ENCODE data around the gene CCND1. TPM values are rescaled to one million over a fixed set of nuclear protein-coding genes. Genes with fewer than 3 reads are reported as not detected.

Gene CCND1
- total RNA-seq, 1 donor from 2014 or later = 28.1 TPM

DNA sequence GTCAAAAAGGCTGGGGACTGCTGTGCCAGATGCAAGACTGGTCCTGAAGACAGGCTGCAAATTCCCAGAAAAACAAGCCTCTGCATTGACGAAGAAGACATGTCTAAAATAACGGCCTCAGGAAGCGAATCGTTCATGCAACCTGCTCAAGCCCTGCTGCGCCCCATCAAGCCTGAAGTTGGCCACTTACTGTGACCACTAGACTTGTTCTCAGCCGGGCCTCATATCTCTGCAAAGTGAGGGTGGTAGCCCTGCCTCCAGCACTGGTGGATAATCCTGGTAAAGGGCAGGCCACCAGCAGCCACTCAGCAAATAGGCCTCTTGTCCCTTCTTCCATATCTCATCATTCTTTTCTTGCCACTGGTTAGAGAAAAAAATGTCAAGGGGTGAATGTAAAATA is 22.4 kb downstream of the CCND1 start:
- Mint-ChIP-seq H3K27me3 (ENCODE audit: insufficient read depth) (no peaks in the 10 kb centered on the region), H3K27ac (no peak overlapping the region), H3K4me3 (no peak overlapping the region), H3K9me3 (no peaks in the 10 kb centered on the region), H3K36me3 (ENCODE audit: low read depth) (peaks cover 11% of the 10 kb centered on the region), H3K4me1 (ENCODE audit: low read depth) (no peaks in the 10 kb centered on the region)
- DNase-seq (ENCODE audit: low spot score) = no peak
- intact Hi-C loops (cut with micrococcal nuclease) = no loop called here

DNA sequence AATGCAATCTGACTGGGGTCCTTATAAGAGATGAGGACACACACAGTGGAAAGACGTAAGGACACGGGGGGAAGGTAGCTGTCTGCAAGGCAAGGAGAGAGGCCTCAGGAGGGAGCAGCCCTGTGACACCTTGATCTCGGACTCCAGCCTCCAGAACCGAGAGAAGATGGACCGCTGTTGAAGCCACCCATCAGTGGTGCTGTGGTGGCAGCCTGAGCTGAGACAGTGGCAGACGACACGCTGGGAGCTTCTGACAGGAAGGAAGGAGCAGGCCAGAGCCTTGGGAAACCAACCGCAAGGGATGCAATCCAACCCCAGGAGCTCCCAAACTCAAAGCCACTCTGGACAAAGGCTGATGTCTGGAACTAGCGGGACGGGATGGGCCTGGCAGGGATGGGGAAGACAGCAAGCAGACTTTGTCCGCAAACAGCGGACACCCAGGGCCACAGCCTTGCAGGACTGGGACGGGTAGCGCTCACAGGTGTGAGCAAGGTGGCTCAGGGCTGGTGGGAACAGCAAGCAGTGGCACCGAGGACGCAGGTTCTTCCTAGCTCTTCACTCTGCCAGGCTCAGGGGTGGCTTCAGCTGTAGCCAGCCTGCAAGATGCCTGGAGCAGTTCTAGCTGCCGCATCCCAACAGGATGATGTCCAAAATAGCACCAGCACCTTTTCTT is 23.3 kb downstream of the CCND1 start:
- no peak for DNase-seq (ENCODE audit: low spot score)
- Mint-ChIP-seq H3K27ac (no peak overlapping the region), H3K9me3 (no peaks in the 10 kb centered on the region), H3K36me3 (ENCODE audit: low read depth) (peaks cover 14% of the 10 kb centered on the region), H3K4me3 (no peak overlapping the region), H3K4me1 (ENCODE audit: low read depth) (no peaks in the 10 kb centered on the region), H3K27me3 (ENCODE audit: insufficient read depth) (no peaks in the 10 kb centered on the region)
- intact Hi-C loops (cut with micrococcal nuclease) = no loop called here

DNA sequence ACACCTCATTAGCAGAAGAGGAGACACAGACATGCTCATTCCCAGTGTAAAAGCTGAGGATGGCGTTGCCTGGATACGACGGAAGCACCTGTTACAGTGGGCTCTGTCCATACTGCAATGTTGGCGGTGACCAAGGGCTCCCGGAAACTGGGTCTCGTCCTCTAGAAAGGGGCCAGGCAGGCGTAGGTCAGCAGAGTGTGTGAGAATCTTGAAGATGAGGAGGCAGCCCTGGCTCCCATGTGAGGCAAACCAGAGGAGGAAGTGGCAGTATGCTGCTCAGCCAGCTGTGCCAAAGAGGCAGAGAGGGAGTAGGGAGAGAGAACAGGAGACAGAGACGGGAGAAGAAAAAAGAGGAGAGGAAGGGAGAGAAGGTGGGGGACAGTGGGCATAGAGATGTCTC is 23.9 kb downstream of the CCND1 start:
- intact Hi-C loops (cut with micrococcal nuclease) = no loop called here
- Mint-ChIP-seq H3K27me3 (ENCODE audit: insufficient read depth) (no peaks in the 10 kb centered on the region), H3K36me3 (ENCODE audit: low read depth) (peaks cover 14% of the 10 kb centered on the region), H3K9me3 (no peaks in the 10 kb centered on the region), H3K27ac (no peak overlapping the region), H3K4me1 (ENCODE audit: low read depth) (peaks cover under 1% of the 10 kb centered on the region), H3K4me3 (no peak overlapping the region)
- DNase-seq (ENCODE audit: low spot score) = no peak

DNA sequence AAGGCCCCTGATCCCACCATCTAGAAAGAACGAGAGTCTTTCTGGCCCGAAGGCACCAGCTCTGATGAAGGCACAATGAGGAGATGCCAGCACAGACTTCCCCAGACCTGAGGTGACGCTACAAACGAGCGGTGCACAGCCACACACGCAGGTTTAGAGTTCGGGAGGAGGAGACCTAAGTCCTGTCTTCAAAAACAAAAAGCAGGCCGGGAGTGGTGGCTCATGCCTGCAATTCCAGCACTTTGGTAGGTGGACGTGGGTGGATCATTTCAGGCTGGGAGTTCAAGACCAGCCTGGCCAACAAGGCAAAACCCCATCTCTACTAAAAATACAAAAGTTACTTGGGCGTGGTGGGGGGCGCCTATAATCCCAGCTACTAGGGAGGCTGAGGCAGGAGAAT is 24.7 kb downstream of the CCND1 start:
- no peak overlapping the region for H3K4me3 Mint-ChIP-seq
- no peaks in the 10 kb centered on the region for H3K27me3 Mint-ChIP-seq (ENCODE audit: insufficient read depth)
- H3K4me1 Mint-ChIP-seq (ENCODE audit: low read depth) = peaks cover 7% of the 10 kb centered on the region
- no peak for DNase-seq (ENCODE audit: low spot score)
- peaks cover 21% of the 10 kb centered on the region for H3K36me3 Mint-ChIP-seq (ENCODE audit: low read depth)
- H3K27ac Mint-ChIP-seq = no peak overlapping the region
- no peaks in the 10 kb centered on the region for H3K9me3 Mint-ChIP-seq
- intact Hi-C loops (cut with micrococcal nuclease) = no loop called here

DNA sequence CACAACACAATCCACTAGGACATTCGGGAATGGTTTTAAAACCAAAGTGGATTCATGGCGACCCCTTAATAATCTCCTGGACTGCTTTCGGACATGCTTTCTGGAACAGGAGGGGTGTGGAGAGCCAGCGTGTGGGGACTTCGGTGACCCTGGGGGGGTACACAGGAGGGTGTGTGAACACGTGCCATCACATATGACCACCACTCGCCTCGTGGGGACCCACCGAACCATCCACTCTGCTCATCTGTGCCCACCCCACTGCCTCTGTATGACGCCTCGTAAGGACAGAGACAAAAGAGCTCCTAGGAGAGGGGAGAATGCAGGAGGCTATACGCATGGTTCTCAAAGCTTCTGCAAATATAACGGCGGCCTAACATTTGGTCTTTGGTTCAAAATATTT is 25.3 kb downstream of the CCND1 start:
- Mint-ChIP-seq H3K9me3 (no peaks in the 10 kb centered on the region), H3K36me3 (ENCODE audit: low read depth) (peaks cover 21% of the 10 kb centered on the region), H3K27ac (no peak overlapping the region), H3K4me1 (ENCODE audit: low read depth) (peaks cover 7% of the 10 kb centered on the region), H3K27me3 (ENCODE audit: insufficient read depth) (no peaks in the 10 kb centered on the region), H3K4me3 (no peak overlapping the region)
- intact Hi-C loops (cut with micrococcal nuclease) = no loop called here
- no peak for DNase-seq (ENCODE audit: low spot score)

DNA sequence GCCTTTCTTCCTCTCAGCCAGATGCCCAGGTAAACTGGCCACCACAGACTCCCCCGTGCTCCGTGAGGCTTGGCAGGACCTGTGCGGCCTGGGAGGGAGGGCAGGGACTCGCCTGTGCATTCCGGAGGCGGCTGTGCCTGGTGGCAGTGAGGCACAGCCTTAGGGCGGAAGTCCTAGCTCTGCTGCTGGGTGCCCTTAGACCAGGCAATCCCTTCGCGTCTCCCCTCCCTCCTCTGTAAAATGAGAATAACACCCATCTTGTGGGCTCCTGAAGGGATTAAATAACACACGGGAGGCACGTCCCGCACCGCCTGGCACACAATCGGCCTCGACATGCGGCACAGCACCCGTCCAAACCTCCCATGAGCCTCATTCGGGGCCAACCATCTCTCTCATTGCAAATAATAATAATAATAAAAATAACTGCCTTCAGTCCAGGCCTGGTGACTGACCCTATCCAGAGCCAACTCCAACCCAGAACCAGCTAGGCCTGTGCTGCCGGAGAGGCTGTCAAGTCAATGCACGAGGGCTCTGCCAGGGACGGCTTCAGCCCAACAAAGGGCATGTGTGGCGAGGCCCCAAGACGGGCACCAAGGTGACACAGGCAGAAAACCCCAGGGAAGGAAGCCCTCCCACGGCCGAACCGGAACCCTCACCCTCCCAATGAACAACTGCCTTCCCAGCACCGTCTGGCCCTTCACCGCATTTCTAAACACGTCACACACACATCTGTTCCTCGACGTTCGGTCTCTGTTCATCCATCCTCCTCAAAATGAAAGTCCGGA is 26.0 kb downstream of the CCND1 start:
- intact Hi-C loops (cut with micrococcal nuclease) = no loop called here
- Mint-ChIP-seq H3K27ac (no peak overlapping the region), H3K36me3 (ENCODE audit: low read depth) (peaks cover 26% of the 10 kb centered on the region)

DNA sequence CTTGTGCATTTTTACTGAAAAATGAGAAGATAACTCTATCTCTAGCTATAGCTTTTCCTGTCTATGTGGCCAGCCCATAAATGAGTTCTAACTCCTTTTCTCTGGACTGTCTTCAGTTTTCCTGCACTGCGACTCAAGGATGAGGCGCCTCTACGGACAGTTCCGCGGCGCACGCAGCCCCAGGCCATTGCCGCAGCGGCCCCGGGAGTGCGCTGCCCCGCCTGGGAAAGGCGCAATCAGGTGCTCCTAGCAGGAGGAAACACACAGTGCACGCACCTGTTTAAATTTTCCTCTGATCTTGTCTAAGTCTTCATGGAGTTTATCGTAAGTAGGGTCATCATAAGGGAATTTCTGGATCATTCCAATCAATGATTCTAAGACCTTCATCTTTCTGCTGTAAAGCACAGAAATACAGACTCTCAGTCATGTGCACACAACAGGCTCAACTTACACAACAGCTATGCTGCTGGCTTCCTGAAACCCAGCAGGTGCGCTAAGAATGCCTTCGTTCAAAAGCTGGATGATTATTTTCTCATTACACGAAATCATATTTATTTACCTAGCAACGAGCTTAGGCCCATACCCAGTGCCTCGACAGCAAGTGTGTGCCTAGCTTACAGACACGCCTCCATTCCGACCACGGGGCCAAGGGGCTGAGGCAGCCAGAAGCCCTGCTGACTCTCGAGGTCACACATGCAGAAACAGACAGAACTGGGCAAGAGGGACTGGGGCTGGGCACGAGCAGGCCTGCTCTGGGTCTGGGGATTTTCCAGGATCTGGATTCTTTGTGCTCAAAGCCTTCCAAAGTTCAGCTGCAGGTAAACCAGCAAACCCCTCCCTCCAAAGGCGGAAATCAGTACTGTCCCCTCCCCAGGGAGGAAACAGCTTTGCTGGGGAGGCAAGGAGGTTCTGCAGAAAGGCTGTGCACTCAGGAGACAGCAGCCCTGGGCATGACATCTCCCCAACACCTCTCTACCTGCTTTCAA is 27.0 kb downstream of the CCND1 start:
- DNase-seq (ENCODE audit: low spot score) = no peak
- Mint-ChIP-seq H3K4me3 (no peak overlapping the region), H3K27me3 (ENCODE audit: insufficient read depth) (no peaks in the 10 kb centered on the region), H3K36me3 (ENCODE audit: low read depth) (peaks cover 33% of the 10 kb centered on the region), H3K4me1 (ENCODE audit: low read depth) (peaks cover 8% of the 10 kb centered on the region), H3K27ac (no peak overlapping the region), H3K9me3 (no peaks in the 10 kb centered on the region)
- intact Hi-C loops (cut with micrococcal nuclease) = no loop called here

More for the DNA sequence above, 26.0 kb downstream of the CCND1 start:
- Mint-ChIP-seq H3K9me3 (no peaks in the 10 kb centered on the region), H3K27me3 (ENCODE audit: insufficient read depth) (no peaks in the 10 kb centered on the region), H3K4me3 (no peak overlapping the region), H3K4me1 (ENCODE audit: low read depth) (peaks cover 7% of the 10 kb centered on the region)
- no peak for DNase-seq (ENCODE audit: low spot score)

DNA sequence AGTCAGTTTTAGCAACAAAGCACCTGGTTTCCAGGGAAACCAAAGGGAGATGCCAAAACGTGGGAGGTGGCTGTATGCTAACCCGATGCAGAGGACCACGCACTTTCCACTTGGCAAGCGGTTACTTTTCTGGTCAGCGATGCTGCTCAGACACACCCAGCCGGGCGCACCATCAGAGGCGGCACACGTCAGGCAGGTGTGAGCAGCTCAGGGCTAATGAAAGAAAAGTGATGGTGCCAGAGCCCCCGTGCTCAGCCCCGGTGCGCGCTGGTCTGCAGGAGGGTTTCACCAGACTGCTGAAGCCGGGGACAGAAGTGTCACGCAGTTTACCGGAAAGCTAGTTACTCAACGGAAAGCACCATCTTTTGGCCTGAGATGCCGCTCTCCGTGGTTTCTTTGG is 28.5 kb downstream of the CCND1 start:
- no peaks in the 10 kb centered on the region for H3K27me3 Mint-ChIP-seq (ENCODE audit: insufficient read depth)
- no peak overlapping the region for H3K27ac Mint-ChIP-seq
- H3K36me3 Mint-ChIP-seq (ENCODE audit: low read depth) = peaks cover 36% of the 10 kb centered on the region

DNA sequence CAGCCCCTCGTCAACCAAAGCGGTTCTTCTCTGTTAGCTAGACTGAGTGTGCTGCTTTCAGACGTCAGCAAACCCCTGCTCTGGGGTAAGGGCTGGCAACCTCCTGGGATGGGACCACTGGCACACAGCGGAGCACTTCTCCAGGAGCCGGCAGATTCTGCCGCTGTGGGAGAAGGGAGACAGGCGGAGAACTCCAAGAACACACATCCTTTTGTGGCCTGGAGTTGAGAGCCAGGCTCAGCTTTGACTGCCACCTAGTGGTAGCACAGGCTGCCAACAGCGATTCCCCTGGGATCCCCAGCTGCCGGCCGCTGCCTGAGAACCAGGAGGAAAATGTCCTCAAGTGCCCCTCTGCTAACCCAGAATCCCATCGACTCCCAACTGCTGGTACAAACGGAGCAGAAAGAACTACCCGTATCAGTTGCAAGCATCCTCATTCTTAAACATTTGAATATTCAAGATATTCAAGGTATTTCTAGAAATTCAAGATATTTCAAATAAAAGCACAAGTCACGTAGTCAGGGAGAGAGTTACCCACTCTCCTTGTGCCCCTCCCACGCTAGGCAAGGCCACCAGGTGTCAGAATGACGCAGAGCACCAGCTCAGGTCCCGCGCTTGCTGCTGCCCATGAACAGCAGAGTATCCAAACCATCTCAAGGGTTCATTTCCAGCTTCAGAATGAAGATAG is 29.3 kb downstream of the CCND1 start:
- H3K27ac Mint-ChIP-seq = no peak overlapping the region

More for the DNA sequence above, 28.5 kb downstream of the CCND1 start:
- H3K4me3 Mint-ChIP-seq = no peak overlapping the region
- DNase-seq (ENCODE audit: low spot score) = no peak
- intact Hi-C loops (cut with micrococcal nuclease) = no loop called here
- H3K4me1 Mint-ChIP-seq (ENCODE audit: low read depth) = peaks cover 20% of the 10 kb centered on the region
- no peaks in the 10 kb centered on the region for H3K9me3 Mint-ChIP-seq

DNA sequence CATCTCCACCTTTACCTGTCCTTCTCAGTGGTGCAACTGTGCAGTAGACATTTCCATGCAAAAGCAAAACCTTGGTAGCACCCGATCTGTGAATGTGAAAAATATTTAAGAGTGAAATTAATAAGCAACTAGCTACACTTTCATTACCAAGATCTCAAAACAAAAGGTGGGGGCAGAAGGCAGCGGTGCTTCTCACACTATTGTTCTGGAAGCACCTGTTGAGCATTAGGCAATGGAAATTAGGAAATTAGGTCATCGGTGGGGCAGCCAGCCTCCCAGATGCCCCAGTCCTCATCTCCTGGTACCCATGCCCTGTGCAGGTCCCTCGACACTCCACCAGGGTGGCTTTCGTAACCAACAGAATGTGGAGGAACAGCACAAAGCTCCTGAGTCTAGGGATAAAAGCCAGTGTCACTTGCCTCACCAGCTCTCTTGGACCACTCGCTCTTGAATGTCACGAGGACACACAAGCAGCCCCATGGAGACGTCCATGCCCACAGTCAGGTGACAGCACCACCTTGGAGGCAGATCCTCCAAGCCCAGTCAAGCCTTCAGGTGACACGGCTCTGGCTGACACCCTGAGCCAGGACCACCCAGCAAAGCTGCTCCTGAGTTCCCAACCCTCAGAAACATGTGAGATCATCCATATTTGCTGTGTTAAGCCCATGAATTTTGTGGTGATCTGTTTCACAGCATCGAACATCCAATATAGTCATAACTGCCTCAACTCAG is 30.9 kb downstream of the CCND1 start:
- DNase-seq (ENCODE audit: low spot score) = no peak
- Mint-ChIP-seq H3K4me3 (no peak overlapping the region), H3K4me1 (ENCODE audit: low read depth) (peaks cover 27% of the 10 kb centered on the region), H3K9me3 (no peaks in the 10 kb centered on the region), H3K27me3 (ENCODE audit: insufficient read depth) (peaks cover 4% of the 10 kb centered on the region), H3K36me3 (ENCODE audit: low read depth) (peaks cover 32% of the 10 kb centered on the region), H3K27ac (no peak overlapping the region)
- intact Hi-C loops (cut with micrococcal nuclease) = loop anchor here (10.0 kb wide), 2 partner anchors 917 to 1207 kb away; partner anchors contain the start of genes PPP6R3 and TESMIN

More for the DNA sequence above, 29.3 kb downstream of the CCND1 start:
- peak; percentile 14 for DNase-seq (ENCODE audit: low spot score)
- H3K4me1 Mint-ChIP-seq (ENCODE audit: low read depth) = peaks cover 24% of the 10 kb centered on the region
- no peaks in the 10 kb centered on the region for H3K9me3 Mint-ChIP-seq
- H3K27me3 Mint-ChIP-seq (ENCODE audit: insufficient read depth) = no peaks in the 10 kb centered on the region
- H3K4me3 Mint-ChIP-seq = no peak overlapping the region
- H3K36me3 Mint-ChIP-seq (ENCODE audit: low read depth) = peaks cover 32% of the 10 kb centered on the region
- intact Hi-C loops (cut with micrococcal nuclease) = loop anchor here (1.0 to 10.0 kb wide), 3 partner anchors 569 to 1206 kb away; partner anchors contain the start of genes PPP6R3 and TESMIN

DNA sequence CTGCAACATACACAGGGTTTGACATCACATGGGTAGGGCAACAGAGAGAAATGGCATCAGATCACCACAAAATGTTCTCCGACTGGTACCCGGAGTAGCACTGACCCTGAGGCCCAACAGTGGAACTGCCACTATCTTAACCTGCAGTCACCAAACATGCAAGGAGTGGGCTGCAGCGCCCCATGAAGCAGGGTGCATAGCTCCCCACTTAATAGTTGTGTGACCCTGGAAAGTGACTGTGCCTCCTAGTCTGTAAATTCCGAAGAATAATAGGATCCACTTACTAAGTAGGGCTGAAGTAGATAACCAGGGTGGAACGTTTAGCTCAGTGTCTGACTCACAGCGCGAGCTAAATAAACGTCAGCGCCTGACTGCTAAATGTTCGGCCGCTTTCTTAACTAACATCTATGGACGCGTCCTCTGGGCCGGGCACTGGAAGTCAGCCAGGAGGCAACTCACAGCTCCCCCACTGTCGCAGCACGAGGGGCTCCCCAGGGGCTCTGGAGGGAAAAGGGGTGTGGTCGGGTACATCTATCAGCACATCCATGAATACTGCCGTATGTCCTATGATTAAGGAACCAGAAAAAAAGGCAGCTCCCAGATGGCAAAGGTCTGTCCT is 33.4 kb downstream of the CCND1 start:
- H3K4me1 Mint-ChIP-seq (ENCODE audit: low read depth) = peaks cover 27% of the 10 kb centered on the region
- DNase-seq (ENCODE audit: low spot score) = no peak
- H3K9me3 Mint-ChIP-seq = no peaks in the 10 kb centered on the region
- H3K4me3 Mint-ChIP-seq = peak overlapping the region; percentile 97
- intact Hi-C loops (cut with micrococcal nuclease) = loop anchor here (10.0 kb wide), 2 partner anchors 920 to 1210 kb away; partner anchors contain the start of genes PPP6R3 and TESMIN
- H3K36me3 Mint-ChIP-seq (ENCODE audit: low read depth) = peaks cover 22% of the 10 kb centered on the region
- H3K27ac Mint-ChIP-seq = peak overlapping the region; percentile 81
- peaks cover 4% of the 10 kb centered on the region for H3K27me3 Mint-ChIP-seq (ENCODE audit: insufficient read depth)
